MM.1S (cell line): ENCODE results near the gene PPP2R2C.

Source experiments
- CTCF ChIP-seq: fragments of 300-600 bp; sonication (generic); IDR thresholded peaks from 2 replicates; pipeline ENCODE4 v1.5.1; 2016; ENCODE audit warnings: antibody characterized with exemption, low read length, mixed read lengths
- EZH2 ChIP-seq: fragments of 300-600 bp; sonication (generic); optimal IDR thresholded peaks from 2 replicates; pipeline ENCODE3; 2017; ENCODE audit warnings: low read depth, mild to moderate bottlenecking, antibody characterized with exemption, low read length, mixed read lengths
- EZH2phosphoT487 ChIP-seq: fragments of 300-600 bp; sonication (generic); IDR thresholded peaks from 2 replicates; pipeline ENCODE4 v1.6.1; 2018; ENCODE audit warnings: antibody characterized with exemption, low read length

- TF ChIP-seq CTCF: no peak
- TF ChIP-seq EZH2phosphoT487: no peak
- no peak for TF ChIP-seq EZH2
Observed at GRCh38 chr4:6278801-6279197, 193.6 kb downstream of the PPP2R2C start.
